Pancreas (tissue), 10 donors: ENCODE measurements around the gene CEACAM4. TPM values are rescaled to one million over a fixed set of nuclear protein-coding genes. Genes with fewer than 3 reads are reported as not detected.
"Not testable (repeated sequence)": the region's sequence is repeated elsewhere in the genome, so short reads cannot be mapped to it uniquely, and the experiment has no call there.

Experiments
- ATAC-seq, 4 donors: fragments of 200-7000 bp; cut with Tn5 transposase; one replicate each; pipeline versions ENCODE4 v1.8.0 to v1.9.1; 2020; ENCODE audit warnings: mild to moderate bottlenecking in 4 of 4, moderate library complexity in 4 of 4
- DNase-seq, 6 donors: peaks; one replicate each; pipeline ENCODE4 v3.0.0-alpha.2; 2020
- FAIRE-seq: peaks from 2 replicates; lab custom pipeline; 2012; peaks lifted over from hg19 to GRCh38; lab: Jason Lieb, UNC
- H3K27ac ChIP-seq, 4 donors: fragments of 200-600 bp; sonication (generic); 1 replicate in 3 of 4; 2 replicates in 1 of 4; pipeline versions ENCODE4 v1.5.0 to v1.8.0; 2020
- H3K27me3 ChIP-seq, 4 donors: fragments of 200-600 bp; one replicate each; pipeline ENCODE4 v1.8.0; 2021
- H3K36me3 ChIP-seq, 3 donors: fragments of 200-600 bp; sonication (generic) in 1 of 3; one replicate each; pipeline versions ENCODE4 v1.5.0 to v1.8.0; 2020 to 2021
- H3K4me1 ChIP-seq, 3 donors: fragments of 200-600 bp; one replicate each; pipeline ENCODE4 v1.8.0; 2021
- H3K4me3 ChIP-seq, 4 donors: fragments of 200-600 bp; sonication (generic) in 2 of 4; one replicate each; pipeline versions ENCODE4 v1.5.0 to v1.8.0; 2020 to 2021
- H3K9me3 ChIP-seq, 4 donors: fragments of 200-600 bp; one replicate each; pipeline ENCODE4 v1.8.0; 2021
- whole genome bisulfite sequencing, 2 donors: extraction: QIAGEN DNeasy Blood & Tissue Kit; methylation state at CpG; one replicate each; pipeline ENCODE4 v1.1.7; 2013; 5-methylcytosine and 5-hydroxymethylcytosine counted together
- intact Hi-C, 3 donors: fragments of 100-400 bp; cut with DNase I; formaldehyde crosslinking; loops; one replicate each; pipeline versions ENCODE4 v1.11.1 to v1.14.2; 2022
- polyA plus RNA-seq, 2 donors: library from polyadenylated mRNA; stranded (reverse); fragments of 200-250 nt; gene quantifications; one replicate each; pipeline ENCODE4 v1.2.3, GENCODE V29; 2013
- total RNA-seq, 6 donors: library from RNA; stranded (reverse); fragmentation: NEBNext Ultra II Directional in 4 of 6; extraction: Animal tissue kit (Norgen Biotek cat#: 25700) in 4 of 6; gene quantifications; one replicate each; pipeline versions ENCODE4 v1.2.1 to v1.2.4, GENCODE V29; 2021 to 2023
- TF ChIP-seq, protein P1 (sequence below), 4 donors: fragments of 200-600 bp; sonication (generic) in 3 of 4; IDR thresholded peaks; one replicate each; pipeline versions ENCODE4 v1.5.0 to v1.8.0; 2021; ENCODE audit warnings: antibody characterized with exemption in 4 of 4
- donor health status: healthy with polysubstance abuse.
- donor health status: DM: no; HTN: no; CAD: no; lungs with moderate emphysema.
- donor health status: DM: no; HTN: no; CAD: no.
- donor health status: control.
- donor health status: control.
- donor health status: Bipolar disorder and iron deficiency.
- donor health status: DM: yes; HTN: yes; CAD: no.
- donor health status: DM: no; HTN: no; CAD: no.
- donor health status: DM: no; HTN: no; CAD: no.
- donor health status: DM: yes; HTN: yes; CAD: no.

Gene CEACAM4
- total and polyA plus RNA-seq, 8 donors: 0.30 to 1.1 (median 0.54) TPM

- TF ChIP-seq, protein P1, sequence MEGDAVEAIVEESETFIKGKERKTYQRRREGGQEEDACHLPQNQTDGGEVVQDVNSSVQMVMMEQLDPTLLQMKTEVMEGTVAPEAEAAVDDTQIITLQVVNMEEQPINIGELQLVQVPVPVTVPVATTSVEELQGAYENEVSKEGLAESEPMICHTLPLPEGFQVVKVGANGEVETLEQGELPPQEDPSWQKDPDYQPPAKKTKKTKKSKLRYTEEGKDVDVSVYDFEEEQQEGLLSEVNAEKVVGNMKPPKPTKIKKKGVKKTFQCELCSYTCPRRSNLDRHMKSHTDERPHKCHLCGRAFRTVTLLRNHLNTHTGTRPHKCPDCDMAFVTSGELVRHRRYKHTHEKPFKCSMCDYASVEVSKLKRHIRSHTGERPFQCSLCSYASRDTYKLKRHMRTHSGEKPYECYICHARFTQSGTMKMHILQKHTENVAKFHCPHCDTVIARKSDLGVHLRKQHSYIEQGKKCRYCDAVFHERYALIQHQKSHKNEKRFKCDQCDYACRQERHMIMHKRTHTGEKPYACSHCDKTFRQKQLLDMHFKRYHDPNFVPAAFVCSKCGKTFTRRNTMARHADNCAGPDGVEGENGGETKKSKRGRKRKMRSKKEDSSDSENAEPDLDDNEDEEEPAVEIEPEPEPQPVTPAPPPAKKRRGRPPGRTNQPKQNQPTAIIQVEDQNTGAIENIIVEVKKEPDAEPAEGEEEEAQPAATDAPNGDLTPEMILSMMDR (IDR thresholded peaks at IDR 0.05): no peak
- ATAC-seq (no peak), FAIRE-seq (no peak)
These were observed 41.9 kb downstream of the CEACAM4 start for GRCh38 chr19:41584931-41585330.

DNA sequence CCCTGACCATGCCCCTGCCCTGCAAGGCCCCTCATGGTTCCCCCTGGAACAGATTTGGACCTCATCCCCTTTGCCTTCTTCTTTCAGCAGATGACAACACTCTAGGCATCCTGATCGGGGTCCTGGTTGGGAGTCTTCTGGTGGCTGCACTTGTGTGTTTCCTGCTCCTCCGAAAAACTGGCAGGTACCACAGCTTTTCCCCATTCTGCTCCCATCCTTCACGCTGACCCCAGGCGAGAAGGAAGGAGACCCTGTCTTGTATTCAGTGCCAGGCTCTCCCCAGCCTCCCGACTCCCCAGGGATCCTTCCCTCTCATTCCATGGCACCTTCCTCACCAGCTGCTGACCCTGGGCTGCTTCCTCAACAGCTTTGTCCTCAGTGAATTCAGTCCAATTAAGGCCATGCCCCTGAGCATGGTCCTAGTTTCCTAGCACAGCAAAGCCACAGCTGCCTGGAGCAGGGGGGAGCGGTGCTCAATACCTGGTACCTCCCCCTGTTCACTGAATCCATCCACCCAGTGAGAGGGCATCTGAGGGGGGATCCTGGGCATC, 42.5 kb downstream of the CEACAM4 start:
- no peaks in the 10 kb centered on the region for H3K4me1 ChIP-seq
- H3K36me3 ChIP-seq: no peaks in the 10 kb centered on the region
- no peak for ATAC-seq
- 36 to 51% methylated on average over 6 of the region's 6 CpGs for WGBS, 2 donors
- DNase-seq: no peak
- H3K27me3 ChIP-seq: no peaks in the 10 kb centered on the region
- intact Hi-C loops: no loop called here
- H3K4me3 ChIP-seq: no peak overlapping the region
- TF ChIP-seq, protein P1 (IDR thresholded peaks at IDR 0.05): no peak
- no peaks in the 10 kb centered on the region for H3K9me3 ChIP-seq
- no peak overlapping the region for H3K27ac ChIP-seq
- no peak for FAIRE-seq

More at GRCh38 chr19:41584931-41585330, 41.9 kb downstream of the CEACAM4 start:
- H3K27ac ChIP-seq: no peak overlapping the region
- no peaks in the 10 kb centered on the region for H3K4me1 ChIP-seq
- no peaks in the 10 kb centered on the region for H3K9me3 ChIP-seq
- WGBS, 2 donors: 33 to 65% methylated on average over 1 of the region's 1 CpG
- H3K36me3 ChIP-seq: no peaks in the 10 kb centered on the region
- H3K27me3 ChIP-seq: no peaks in the 10 kb centered on the region
- no peak for DNase-seq
- intact Hi-C loops: no loop called here
- H3K4me3 ChIP-seq: no peak overlapping the region

DNA sequence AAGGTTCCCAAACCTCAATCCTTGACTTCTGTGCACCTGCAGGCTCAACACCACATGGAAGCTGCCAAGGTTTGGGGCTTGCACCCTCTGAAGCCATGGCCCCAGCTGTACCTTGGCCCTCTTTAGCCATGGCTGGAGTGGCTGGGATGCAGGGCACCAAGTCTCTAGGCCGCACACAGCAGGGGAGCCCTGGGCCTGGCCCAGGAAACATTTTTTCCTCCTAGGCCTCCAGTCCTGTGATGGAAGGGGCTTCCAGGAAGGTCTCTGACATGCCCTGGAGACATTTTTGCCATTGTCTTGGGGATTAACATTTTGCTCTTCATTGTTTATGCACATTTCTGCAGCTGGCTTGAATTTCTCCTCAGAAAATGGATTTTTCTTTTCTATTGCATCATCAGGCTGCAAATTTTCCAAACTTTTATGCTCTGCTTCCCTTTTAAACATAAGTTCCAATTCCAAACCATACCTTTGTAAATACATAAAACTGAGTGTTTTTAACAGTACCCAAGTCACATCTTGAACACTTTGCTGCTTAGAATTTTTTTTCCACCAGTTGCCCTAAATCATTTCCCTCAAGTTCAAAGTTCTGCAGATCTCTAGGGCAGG, 44.2 kb downstream of the CEACAM4 start:
- H3K27ac ChIP-seq, FAIRE-seq, intact Hi-C loops, H3K36me3 ChIP-seq, H3K4me3 ChIP-seq, H3K9me3 ChIP-seq, DNase-seq, ATAC-seq, H3K27me3 ChIP-seq, H3K4me1 ChIP-seq: not testable (repeated sequence)
- 69 to 91% methylated on average over 1 of the region's 1 CpG for WGBS, 2 donors

DNA sequence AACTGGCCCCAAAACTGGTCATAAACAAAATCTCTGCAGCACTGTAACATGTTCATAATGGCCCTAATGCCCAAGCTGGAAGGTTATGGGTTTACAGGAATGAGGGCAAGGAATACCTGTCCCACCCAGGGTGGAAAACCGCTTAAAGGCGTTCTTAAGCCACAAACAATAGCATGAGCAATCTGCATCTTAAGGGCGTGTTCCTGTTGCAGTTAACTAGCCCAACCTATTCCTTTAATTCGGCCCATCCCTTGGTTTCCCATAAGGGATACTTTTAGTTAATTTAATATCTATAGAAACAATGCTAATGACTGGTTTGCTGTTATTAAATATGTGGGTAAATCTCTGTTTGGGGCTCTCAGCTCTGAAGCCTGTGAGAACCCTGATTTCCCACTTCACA, 45.8 kb downstream of the CEACAM4 start:
- intact Hi-C loops, H3K27ac ChIP-seq, H3K4me3 ChIP-seq, DNase-seq, H3K4me1 ChIP-seq, H3K9me3 ChIP-seq, FAIRE-seq, ATAC-seq, H3K27me3 ChIP-seq, H3K36me3 ChIP-seq: not testable (repeated sequence)
- WGBS, 2 donors: 43 to 54% methylated on average over 4 of the region's 4 CpGs

GRCh38 chr19:41578886-41579285, 48.0 kb downstream of the CEACAM4 start:
- ATAC-seq (no peak), DNase-seq (no peak), FAIRE-seq (no peak)
- no peak overlapping the region for H3K4me3 ChIP-seq
- 42 to 61% methylated on average over 2 of the region's 2 CpGs for WGBS, 2 donors
- no peaks in the 10 kb centered on the region for H3K9me3 ChIP-seq
- no peaks in the 10 kb centered on the region for H3K27me3 ChIP-seq
- TF ChIP-seq, protein P1 (IDR thresholded peaks at IDR 0.05): no peak
- H3K27ac ChIP-seq: no peak overlapping the region
- no peaks in the 10 kb centered on the region for H3K36me3 ChIP-seq
- no peaks in the 10 kb centered on the region for H3K4me1 ChIP-seq
- intact Hi-C loops: loop anchor here in 1 of 3 donors (10.0 kb wide), 1 partner anchor 134 kb away; the partner anchor contains the start of gene ERICH4

DNA sequence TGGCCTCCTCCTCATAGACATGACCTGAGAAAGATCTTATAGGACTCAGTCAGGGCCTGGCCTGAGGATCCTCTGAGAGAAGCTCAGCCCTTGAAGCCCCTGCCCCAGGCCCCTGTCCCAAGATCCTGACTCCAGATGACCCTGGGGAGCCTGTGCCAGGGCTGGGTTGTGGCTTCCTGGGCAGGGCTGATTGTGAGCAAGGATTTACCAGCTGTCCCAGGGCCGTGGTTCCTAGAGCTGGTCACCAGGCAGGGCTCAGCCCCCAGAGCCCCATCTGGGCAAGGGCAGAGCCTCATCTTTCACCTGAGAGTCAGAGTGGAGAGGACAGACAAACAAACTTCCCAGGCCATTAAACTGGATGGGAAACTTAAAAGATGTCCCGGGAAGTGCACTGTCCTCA, 49.0 kb downstream of the CEACAM4 start:
- TF ChIP-seq, protein P1 (IDR thresholded peaks at IDR 0.05): no peak
- no peak for ATAC-seq
- no peaks in the 10 kb centered on the region for H3K27me3 ChIP-seq
- 41 to 68% methylated on average over 2 of the region's 2 CpGs for WGBS, 2 donors
- no peak overlapping the region for H3K4me3 ChIP-seq
- DNase-seq: no peak
- no peaks in the 10 kb centered on the region for H3K36me3 ChIP-seq
- no peaks in the 10 kb centered on the region for H3K9me3 ChIP-seq
- H3K27ac ChIP-seq: no peak overlapping the region
- intact Hi-C loops: loop anchor here in 1 of 3 donors (10.0 kb wide), 1 partner anchor 133 kb away; the partner anchor contains the start of gene ERICH4
- no peaks in the 10 kb centered on the region for H3K4me1 ChIP-seq
- no peak for FAIRE-seq
